ENCODE measurements around the gene NBAS. TPM values are rescaled to one million over a fixed set of nuclear protein-coding genes. Genes with fewer than 3 reads are reported as not detected.

NBAS gene
- total and polyA plus RNA-seq, 12 donors = 26.4 to 79.1 (median 56.3) TPM

GRCh38 chr2:15561574-15562344, 625 bp upstream of the NBAS start:
- peaks cover 0 to 37% (median 27%) of the 10 kb centered on the region in 9 donors for H3K4me1 ChIP-seq
- peaks cover 0 to under 1% (median 0%) of the 10 kb centered on the region in 9 donors for H3K36me3 ChIP-seq
- 3 to 4% methylated on average over 13 of the region's 13 CpGs for whole genome bisulfite sequencing, 2 donors
- H3K4me3 ChIP-seq = peak overlapping the region; percentile 60 to 90 (median 78)
- no peaks in the 10 kb centered on the region for H3K9me3 ChIP-seq
- peak overlapping the region in 9 of 10 donors; percentile 67 to 87 (median 73) for H3K27ac ChIP-seq
- ATAC-seq = peak; percentile 29 to 77 (median 60)
- intact Hi-C loops (cut with DNase I) = loop anchor here in 2 of 10 donors (2.0 kb wide), 1 partner anchor 29 kb away; the partner anchor contains the start of gene DDX1 (in 2 of the 2)
- DNase-seq = peak in 1 of 2 donors; percentile 5
- H3K27me3 ChIP-seq = peaks cover 0 to 6% (median 0%) of the 10 kb centered on the region in 7 donors
- TF ChIP-seq CTCF (IDR thresholded peaks at IDR 0.05) = no peak

GRCh38 chr2:15560140-15560987, 770 bp downstream of the NBAS start:
- Histone ChIP-seq H3K36me3 (peaks cover 0 to 15% (median 0%) of the 10 kb centered on the region in 9 donors), H3K27me3 (peaks cover 0 to 3% (median 0%) of the 10 kb centered on the region in 7 donors), H3K27ac (peak overlapping the region in 9 of 10 donors; percentile 67 to 87 (median 73)), H3K4me1 (peaks cover 0 to 37% (median 27%) of the 10 kb centered on the region in 9 donors), H3K9me3 (no peaks in the 10 kb centered on the region), H3K4me3 (peak overlapping the region; percentile 60 to 90 (median 78))
- peak; percentile 42 to 75 (median 56) for ATAC-seq
- WGBS, 2 donors = 1 to 2% methylated on average over 32 of the region's 32 CpGs
- DNase-seq = no peak
- intact Hi-C loops (cut with DNase I) = loop anchor here in 2 of 10 donors (2.0 kb wide), 1 partner anchor 30 kb away; the partner anchor contains the start of gene DDX1 (in 2 of the 2)
- no peak for TF ChIP-seq CTCF (IDR thresholded peaks at IDR 0.05)

GRCh38 chr2:15559379-15560139, 1.6 kb downstream of the NBAS start:
- no peak for DNase-seq
- Histone ChIP-seq H3K4me1 (peaks cover 0 to 37% (median 27%) of the 10 kb centered on the region in 9 donors), H3K27ac (no peak overlapping the region), H3K9me3 (no peaks in the 10 kb centered on the region), H3K27me3 (no peaks in the 10 kb centered on the region), H3K4me3 (peak overlapping the region in 9 of 10 donors; percentile 65 to 90 (median 78)), H3K36me3 (peaks cover 0 to 23% (median 0%) of the 10 kb centered on the region in 9 donors)
- intact Hi-C loops (cut with DNase I) = loop anchor here in 3 of 10 donors (2.0 to 10.0 kb wide), 2 partner anchors 31 to 1795 kb away; partner anchors contain the start of gene DDX1 (in 2 of the 3)
- ATAC-seq = no peak
- no peak for TF ChIP-seq CTCF (IDR thresholded peaks at IDR 0.05)
- 73 to 76% methylated on average over 6 of the region's 6 CpGs for WGBS, 2 donors

All from heart right ventricle (tissue), 16 donors.